ENCODE measurements around the gene MEIS2.

DNA sequence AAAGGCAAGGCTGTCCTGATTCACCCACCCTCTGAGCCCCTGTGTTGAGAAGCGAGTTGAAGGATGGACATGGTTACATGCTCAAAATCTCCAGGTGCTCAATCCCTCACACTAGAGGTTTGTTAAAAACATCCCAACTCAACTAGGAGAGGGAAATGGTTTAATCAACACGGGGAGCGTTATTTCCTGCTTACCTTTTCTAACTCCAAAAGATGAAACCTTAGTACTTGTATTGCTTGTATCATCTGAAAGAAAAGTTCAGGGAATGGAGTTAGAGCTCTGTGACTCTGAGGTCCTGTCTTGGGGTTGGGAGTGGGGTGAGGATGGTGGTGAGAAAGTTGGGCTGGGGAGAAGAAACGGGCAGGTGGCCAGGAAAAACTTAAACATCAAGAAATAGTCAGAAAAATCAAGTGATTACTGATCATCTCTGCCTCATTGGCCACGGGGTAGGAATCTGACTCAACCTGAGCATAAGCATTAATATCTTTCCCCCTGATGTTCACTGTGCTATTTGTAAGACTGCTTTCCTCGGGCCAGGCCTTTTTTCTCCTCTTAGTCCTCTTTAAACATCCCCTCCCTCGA, 5.9 kb downstream of the MEIS2 start:
- TF ChIP-seq, protein P1, sequence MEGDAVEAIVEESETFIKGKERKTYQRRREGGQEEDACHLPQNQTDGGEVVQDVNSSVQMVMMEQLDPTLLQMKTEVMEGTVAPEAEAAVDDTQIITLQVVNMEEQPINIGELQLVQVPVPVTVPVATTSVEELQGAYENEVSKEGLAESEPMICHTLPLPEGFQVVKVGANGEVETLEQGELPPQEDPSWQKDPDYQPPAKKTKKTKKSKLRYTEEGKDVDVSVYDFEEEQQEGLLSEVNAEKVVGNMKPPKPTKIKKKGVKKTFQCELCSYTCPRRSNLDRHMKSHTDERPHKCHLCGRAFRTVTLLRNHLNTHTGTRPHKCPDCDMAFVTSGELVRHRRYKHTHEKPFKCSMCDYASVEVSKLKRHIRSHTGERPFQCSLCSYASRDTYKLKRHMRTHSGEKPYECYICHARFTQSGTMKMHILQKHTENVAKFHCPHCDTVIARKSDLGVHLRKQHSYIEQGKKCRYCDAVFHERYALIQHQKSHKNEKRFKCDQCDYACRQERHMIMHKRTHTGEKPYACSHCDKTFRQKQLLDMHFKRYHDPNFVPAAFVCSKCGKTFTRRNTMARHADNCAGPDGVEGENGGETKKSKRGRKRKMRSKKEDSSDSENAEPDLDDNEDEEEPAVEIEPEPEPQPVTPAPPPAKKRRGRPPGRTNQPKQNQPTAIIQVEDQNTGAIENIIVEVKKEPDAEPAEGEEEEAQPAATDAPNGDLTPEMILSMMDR (IDR thresholded peaks at IDR 0.05; ENCODE audit: insufficient read depth, low read depth, low read length) = no peak
- TF ChIP-seq EZH2 (IDR thresholded peaks at IDR 0.05; ENCODE audit: insufficient read depth, low read length) = no peak

Data from astrocyte (in vitro differentiated cells and primary cell).